Frontal cortex (tissue), 4 donors: Measurements from ENCODE around the gene FGF4. TPM values are rescaled to one million over a fixed set of nuclear protein-coding genes. Genes with fewer than 3 reads are reported as not detected.

Experiments
- DNase-seq, 2 donors: peaks; one replicate each; pipeline ENCODE4 v3.0.0; 2012; ENCODE audit warnings: low spot score in 2 of 2
- FAIRE-seq: peaks from 2 replicates; lab custom pipeline; 2012; peaks lifted over from hg19 to GRCh38; lab: Jason Lieb, UNC
- total RNA-seq: library from RNA; depleted of rRNA; stranded (reverse); fragments of >200 nt; gene quantifications from one replicate; pipeline ENCODE4 v1.2.3, GENCODE V29; 2014
- donor health status: control.
- donor health status: control.
- donor health status: control.

The FGF4 gene
- total RNA-seq = not detected

GRCh38 chr11:69775163-69775755 lies at the start of gene FGF4:
TSS of gene FGF4 (minus strand) at chr11:69775341. CDS start at chr11:69775084, 257 bp downstream.
- FAIRE-seq (no peak), DNase-seq (no peak)

GRCh38 chr11:69823641-69824265 lies 48.6 kb upstream of the FGF4 start:
- FAIRE-seq = no peak
- no peak for DNase-seq

- FAIRE-seq (no peak), DNase-seq (no peak)
Observed at GRCh38 chr11:69822676-69823494, 47.7 kb upstream of the FGF4 start.

GRCh38 chr11:69821511-69822040 lies 46.4 kb upstream of the FGF4 start:
- FAIRE-seq = no peak
- no peak for DNase-seq

GRCh38 chr11:69820441-69820840 lies 45.3 kb upstream of the FGF4 start:
- FAIRE-seq = no peak
- no peak for DNase-seq

- DNase-seq = no peak
- FAIRE-seq = no peak
Observed at GRCh38 chr11:69819541-69820070, 44.5 kb upstream of the FGF4 start.

- FAIRE-seq (no peak), DNase-seq (no peak)
Observed at GRCh38 chr11:69818603-69819441, 43.7 kb upstream of the FGF4 start, which contains the start of gene FGF3. TSS of gene FGF3 (minus strand) at chr11:69819416. CDS start at chr11:69818933, 483 bp downstream.

GRCh38 chr11:69818231-69818602 lies 43.1 kb upstream of the FGF4 start:
- DNase-seq (no peak), FAIRE-seq (no peak)

- no peak for FAIRE-seq
- DNase-seq = peak in 1 of 2 donors; percentile 45
Observed at GRCh38 chr11:69817265-69818230, 42.4 kb upstream of the FGF4 start.

GRCh38 chr11:69816671-69817070 lies 41.5 kb upstream of the FGF4 start:
- DNase-seq = no peak
- no peak for FAIRE-seq

GRCh38 chr11:69815973-69816372 lies 40.8 kb upstream of the FGF4 start:
- FAIRE-seq (no peak), DNase-seq (no peak)

GRCh38 chr11:69814902-69815301 lies 39.8 kb upstream of the FGF4 start:
- no peak for DNase-seq
- FAIRE-seq = no peak

- FAIRE-seq (no peak), DNase-seq (no peak)
Observed at GRCh38 chr11:69814411-69814810, 39.3 kb upstream of the FGF4 start.

- FAIRE-seq (no peak), DNase-seq (no peak)
Observed at GRCh38 chr11:69813839-69814238, 38.7 kb upstream of the FGF4 start.

GRCh38 chr11:69812946-69813345 lies 37.8 kb upstream of the FGF4 start:
- FAIRE-seq (no peak), DNase-seq (no peak)

- FAIRE-seq = no peak
- no peak for DNase-seq
Observed at GRCh38 chr11:69812256-69812655, 37.1 kb upstream of the FGF4 start.

GRCh38 chr11:69811431-69811830 lies 36.3 kb upstream of the FGF4 start:
- DNase-seq (no peak), FAIRE-seq (no peak)

GRCh38 chr11:69810289-69811118 lies 35.4 kb upstream of the FGF4 start:
- DNase-seq (no peak), FAIRE-seq (no peak)
